GM23338 (cell line): ENCODE results near the gene USP20. TPM values are rescaled to one million over a fixed set of nuclear protein-coding genes. Genes with fewer than 3 reads are reported as not detected.

ENCODE experiments used
- ATAC-seq: fragments of 200-7000 bp; cut with Tn5 transposase; 3 replicates; pipeline ENCODE4 v1.9.1; 2020
- DNase-seq: peaks from one replicate; pipeline ENCODE4 v3.0.0-alpha.2; 2015; ENCODE audit warnings: low spot score
- H2AFZ ChIP-seq: fragments of 200-600 bp; sonication (generic); 2 replicates; pipeline ENCODE4 v1.8.0; 2016; ENCODE audit warnings: antibody characterized with exemption, mild to moderate bottlenecking, moderate library complexity
- H3F3A ChIP-seq: fragments of 200-600 bp; sonication (generic); replicated peaks from 2 replicates; pipeline ENCODE4 v1.8.0; 2017; ENCODE audit warnings: antibody characterized with exemption, mixed run types, low read depth
- H3K27ac ChIP-seq: fragments of 200-600 bp; sonication (generic); 2 replicates; pipeline ENCODE4 v1.6.1; 2016; ENCODE audit warnings: low read depth
- H3K27me3 ChIP-seq: fragments of 200-600 bp; sonication (generic); 2 replicates; pipeline ENCODE4 v1.8.0; 2016; ENCODE audit warnings: mild to moderate bottlenecking, mixed run types, moderate library complexity; ENCODE audit not compliant: insufficient read depth
- H3K36me3 ChIP-seq: fragments of 200-600 bp; sonication (generic); 2 replicates; pipeline ENCODE4 v1.8.0; 2016; ENCODE audit warnings: mild to moderate bottlenecking; ENCODE audit not compliant: insufficient read depth
- H3K4me1 ChIP-seq: fragments of 200-600 bp; sonication (generic); 2 replicates; pipeline ENCODE4 v1.8.0; 2016; ENCODE audit warnings: mild to moderate bottlenecking, moderate library complexity; ENCODE audit not compliant: insufficient read depth
- H3K4me2 ChIP-seq: fragments of 200-600 bp; sonication (generic); 2 replicates; pipeline ENCODE4 v1.7.1; 2017; ENCODE audit warnings: mixed run types
- H3K4me3 ChIP-seq: fragments of 200-600 bp; sonication (generic); 2 replicates; pipeline ENCODE4 v1.6.1; 2016; ENCODE audit warnings: mixed run types
- H3K79me2 ChIP-seq: fragments of 200-600 bp; sonication (generic); replicated peaks from 2 replicates; pipeline ENCODE4 v1.8.0; 2017; ENCODE audit warnings: mild to moderate bottlenecking; ENCODE audit not compliant: insufficient read depth
- H3K9me2 ChIP-seq: fragments of 200-600 bp; sonication (generic); 2 replicates; pipeline ENCODE4 v1.8.0; 2017; ENCODE audit not compliant: insufficient read depth
- H4K20me1 ChIP-seq: fragments of 200-600 bp; sonication (generic); replicated peaks from 2 replicates; pipeline ENCODE4 v1.8.0; 2017; ENCODE audit warnings: mild to moderate bottlenecking; ENCODE audit not compliant: insufficient read depth
- H3K27ac Mint-ChIP-seq: 2 replicates; pipeline ENCODE4 v1.8.0; 2020; ENCODE audit warnings: inconsistent platforms, mild to moderate bottlenecking, moderate library complexity, mixed read lengths
- H3K27me3 Mint-ChIP-seq: 3 replicates; pipeline ENCODE4 v1.8.0; 2022; ENCODE audit warnings: low read depth, mild to moderate bottlenecking, moderate library complexity, mixed read lengths, inconsistent platforms; ENCODE audit not compliant: insufficient read depth, poor library complexity
- H3K36me3 Mint-ChIP-seq: 3 replicates; pipeline ENCODE4 v1.8.0; 2021; ENCODE audit warnings: low read depth, mild to moderate bottlenecking, inconsistent platforms, moderate library complexity, mixed read lengths
- H3K4me1 Mint-ChIP-seq: 3 replicates; pipeline ENCODE4 v1.8.0; 2020; ENCODE audit warnings: mild to moderate bottlenecking, inconsistent platforms, mixed read lengths
- H3K4me3 Mint-ChIP-seq: 3 replicates; pipeline ENCODE4 v1.8.0; 2021; ENCODE audit warnings: moderate library complexity, mild to moderate bottlenecking, inconsistent platforms, mixed read lengths
- H3K9me3 Mint-ChIP-seq: 3 replicates; pipeline ENCODE4 v1.8.0; 2020; ENCODE audit warnings: moderate library complexity, mild to moderate bottlenecking, inconsistent platforms, mixed read lengths
- CREB1 ChIP-seq: fragments of 250-450 bp; sonication (Bioruptor Pico); IDR thresholded peaks from 2 replicates; pipeline ENCODE4 v1.5.0; 2020; ENCODE audit warnings: low read depth, mild to moderate bottlenecking, moderate library complexity
- CTCF ChIP-seq, 2 experiments: fragments of 200-600 bp in 1 of 2; sonication (generic) in 1 of 2; conservative IDR thresholded peaks; 2 replicates each; pipeline versions ENCODE4 v1.5.1 to v1.6.1; 2016 to 2017; ENCODE audit warnings: antibody characterized with exemption in 2 of 2, low read depth in 2 of 2, mild to moderate bottlenecking in 2 of 2, moderate library complexity in 1 of 2
- ETS1 ChIP-seq: IDR thresholded peaks from 2 replicates; pipeline ENCODE4 v1.6.1; 2016; ENCODE audit warnings: antibody characterized with exemption
- EZH2 ChIP-seq: fragments of 200-600 bp; sonication (generic); IDR thresholded peaks from one replicate; pipeline ENCODE4 v1.8.0; 2017; ENCODE audit warnings: antibody characterized with exemption, mild to moderate bottlenecking, low read depth; ENCODE audit not compliant: unreplicated experiment
- EZH2phosphoT487 ChIP-seq: fragments of 200-600 bp; sonication (generic); IDR thresholded peaks from one replicate; pipeline ENCODE4 v1.8.1; 2018; ENCODE audit warnings: antibody characterized with exemption; ENCODE audit not compliant: unreplicated experiment
- JUNB ChIP-seq: IDR thresholded peaks from one replicate; pipeline ENCODE4 v1.6.1; 2016; ENCODE audit warnings: antibody characterized with exemption; ENCODE audit not compliant: unreplicated experiment
- NANOG ChIP-seq: IDR thresholded peaks from 2 replicates; pipeline ENCODE4 v1.6.1; 2016; ENCODE audit warnings: antibody characterized with exemption, borderline replicate concordance
- POLR2AphosphoS5 ChIP-seq: IDR thresholded peaks from 2 replicates; pipeline ENCODE4 v1.6.1; 2016; ENCODE audit warnings: antibody characterized with exemption, low read depth
- REST ChIP-seq: IDR thresholded peaks from one replicate; pipeline ENCODE4 v1.6.1; 2018; ENCODE audit warnings: antibody characterized with exemption; ENCODE audit not compliant: unreplicated experiment
- STAT1 ChIP-seq: IDR thresholded peaks from one replicate; pipeline ENCODE4 v1.6.1; 2016; ENCODE audit warnings: antibody characterized with exemption; ENCODE audit not compliant: unreplicated experiment
- ZNF114 ChIP-seq: fragments of 250-450 bp; sonication (Bioruptor Pico); IDR thresholded peaks from 2 replicates; pipeline ENCODE4 v1.5.0; 2020; ENCODE audit warnings: mild to moderate bottlenecking, moderate library complexity
- ZNF331 ChIP-seq: fragments of 250-450 bp; sonication (Bioruptor Pico); IDR thresholded peaks from 2 replicates; pipeline ENCODE4 v1.5.0; 2020; ENCODE audit warnings: low read depth, mild to moderate bottlenecking, moderate library complexity
- ZNF462 ChIP-seq: fragments of 250-450 bp; sonication (Bioruptor Pico); IDR thresholded peaks from 2 replicates; pipeline ENCODE4 v1.5.0; 2020; ENCODE audit warnings: mild to moderate bottlenecking, moderate library complexity
- polyA plus RNA-seq: library from polyadenylated mRNA; unstranded; fragments of >200 nt; fragmentation: Nextera tagmentation; extraction: Ambion mirVana; gene quantifications from 2 replicates; pipeline ENCODE4 v1.2.1, GENCODE V29; 2016
- total RNA-seq: library from RNA; depleted of rRNA; stranded (reverse); fragments of >200 nt; shearing (Covaris generic); gene quantifications from 2 replicates; pipeline ENCODE4 v1.2.3, GENCODE V29; 2014

USP20 gene
- total and polyA plus RNA-seq, 2 experiments from 2014 or later: 10.4 to 13.0 TPM

GRCh38 chr9:129834489-129835127 lies 650 bp upstream of the USP20 start:
- Mint-ChIP-seq H3K9me3 (no peaks in the 10 kb centered on the region; the same call in 2 of the 3 replicates), H3K4me1 (peaks cover 41% of the 10 kb centered on the region), H3K27me3 (peaks cover 11% of the 10 kb centered on the region), H3K27ac (peak overlapping the region; percentile 95), H3K4me3 (peak overlapping the region; percentile 98), H3K36me3 (peaks cover 28% of the 10 kb centered on the region)
- Histone ChIP-seq H3K4me2 (peak overlapping the region; percentile 99), H2AFZ (peak overlapping the region; percentile 97; the same call in 1 of the 2 replicates), H3K36me3 (peaks cover 21% of the 10 kb centered on the region), H3F3A (peaks cover 9% of the 10 kb centered on the region; the same call in 1 of the 2 replicates), H3K79me2 (peaks cover 11% of the 10 kb centered on the region), H3K9me2 (no peaks in the 10 kb centered on the region), H3K27me3 (no peaks in the 10 kb centered on the region), H4K20me1 (no peaks in the 10 kb centered on the region), H3K4me1 (peaks cover 34% of the 10 kb centered on the region), H3K4me3 (peak overlapping the region; percentile 97), H3K27ac (no peak overlapping the region)
- DNase-seq (no peak), ATAC-seq (peak; percentile 9)
- TF ChIP-seq NANOG (no peak), EZH2phosphoT487 (no peak), JUNB (no peak), ZNF331 (CRISPR knock-in tag) (no peak), CREB1 (CRISPR knock-in tag) (no peak), EZH2 (no peak), ZNF462 (CRISPR knock-in tag) (no peak), STAT1 (no peak), REST (no peak), ZNF114 (CRISPR knock-in tag) (no peak), CTCF (conservative IDR thresholded peaks at IDR 0.05; ENCODE audit: low read depth in 2 of 2) (no peak), ETS1 (no peak), POLR2AphosphoS5 (no peak)
